ENCODE measurements around the gene SV2C.

SV2C gene

DNA sequence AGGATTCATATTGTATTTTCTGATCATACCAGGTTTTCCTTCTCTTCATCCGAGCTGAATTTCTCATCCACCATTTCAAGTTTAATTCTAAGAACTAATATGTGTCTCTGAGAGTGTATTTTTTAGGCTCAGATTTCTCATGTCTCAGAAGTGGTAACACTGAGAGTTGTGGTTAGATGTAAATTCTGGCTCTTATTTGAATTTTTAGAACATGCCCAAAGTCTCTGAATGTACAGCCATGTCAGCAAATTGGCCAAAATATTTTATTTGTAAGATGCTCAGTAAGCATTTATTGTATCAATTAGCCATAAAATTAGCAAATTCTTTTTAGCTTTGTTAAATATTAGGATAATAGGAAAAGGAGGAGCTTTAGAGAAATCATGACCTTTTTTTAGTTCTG is 16.6 kb downstream of the SV2C start:
- DNase-seq = no peak

DNA sequence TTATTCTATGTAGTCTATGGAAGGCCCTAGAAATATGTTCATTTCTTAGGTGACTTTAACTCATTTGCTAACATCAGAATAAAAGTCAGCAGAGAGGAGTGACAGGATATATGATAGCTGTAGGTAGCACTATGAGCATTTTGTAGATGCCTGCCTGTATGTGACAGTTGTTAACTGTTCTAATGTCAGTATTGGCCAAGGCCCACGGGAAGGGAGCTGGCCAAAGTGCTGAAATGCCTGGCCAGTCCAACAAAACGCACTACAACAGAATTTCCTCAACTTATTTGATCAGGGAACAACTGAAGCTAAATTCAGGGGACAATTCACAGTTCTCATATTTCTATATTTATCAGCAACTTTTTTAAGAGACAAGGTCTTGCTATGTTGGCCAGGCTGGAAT is 20.8 kb downstream of the SV2C start:
- peak in 1 of 5 donors; percentile 15 for DNase-seq

DNA sequence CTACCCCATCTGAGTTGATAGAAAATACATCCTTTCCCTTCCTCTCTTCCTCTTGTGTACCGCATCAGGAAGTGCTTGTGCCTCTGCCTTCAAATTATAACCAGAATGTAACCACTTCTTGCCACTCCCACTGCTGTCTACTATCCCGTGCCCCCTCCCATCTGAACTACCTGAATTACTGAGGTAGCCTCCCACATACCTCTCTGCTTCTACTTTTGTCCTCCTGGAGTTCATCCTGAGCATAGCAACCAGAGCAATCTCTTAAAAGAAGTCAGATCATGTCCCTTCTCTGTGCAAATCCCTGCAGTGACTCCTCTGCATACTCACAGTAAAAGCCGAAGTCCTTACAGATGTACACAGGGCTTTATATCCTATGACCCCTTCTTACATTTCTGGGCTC is 23.0 kb downstream of the SV2C start:
- no peak for DNase-seq

DNA sequence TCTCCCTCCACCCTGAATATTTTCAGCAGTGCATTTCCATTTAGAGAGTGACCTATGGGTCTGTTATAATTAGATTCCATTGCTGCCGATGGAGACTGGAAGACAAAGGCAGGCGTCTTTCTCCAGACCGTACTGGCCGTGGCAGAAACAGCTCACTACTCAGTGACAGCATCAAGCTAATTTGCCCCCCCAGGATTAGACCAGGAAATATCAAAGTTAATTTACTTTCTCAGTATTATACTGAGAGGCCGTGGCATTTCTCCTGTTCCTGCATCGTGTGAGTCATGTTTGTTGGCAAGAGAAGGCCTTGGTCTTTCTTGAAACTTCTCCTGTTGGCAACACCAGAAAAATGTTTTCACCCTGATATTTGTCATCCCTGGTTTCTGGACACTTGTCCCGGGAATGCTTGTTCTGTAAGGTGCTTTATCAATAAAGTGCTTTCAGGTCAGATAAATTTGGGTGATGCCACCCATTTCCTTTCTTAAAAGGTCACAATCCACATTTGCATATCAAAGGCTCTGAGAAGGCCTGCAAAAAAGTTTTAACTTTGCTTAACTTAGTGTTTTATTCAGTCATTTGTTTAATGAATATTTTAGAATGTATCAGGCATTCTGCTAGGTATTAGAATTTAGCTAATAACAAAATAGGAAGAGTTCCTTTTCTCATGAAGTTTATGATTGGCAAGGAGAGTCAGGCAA is 28.4 kb downstream of the SV2C start:
- DNase-seq = no peak

DNA sequence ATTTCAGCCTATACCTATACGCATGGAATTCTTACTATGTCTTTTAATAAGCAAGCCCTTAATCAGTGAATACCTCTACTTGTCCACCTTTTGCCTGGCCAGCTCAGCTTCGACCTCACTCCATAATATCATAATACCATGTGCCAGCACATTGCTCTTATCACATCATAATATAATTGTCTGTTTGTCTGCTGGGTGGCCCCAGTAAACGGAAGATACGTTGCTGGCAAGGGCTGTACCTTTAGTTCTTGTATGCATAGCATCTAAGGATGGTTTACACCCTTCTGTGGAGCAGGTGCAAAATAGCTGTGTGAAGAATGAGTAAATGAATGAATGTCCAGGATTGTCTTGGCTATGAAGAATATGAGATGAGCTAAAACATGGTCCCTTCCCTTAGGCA is 29.9 kb downstream of the SV2C start:
- no peak for DNase-seq

DNA sequence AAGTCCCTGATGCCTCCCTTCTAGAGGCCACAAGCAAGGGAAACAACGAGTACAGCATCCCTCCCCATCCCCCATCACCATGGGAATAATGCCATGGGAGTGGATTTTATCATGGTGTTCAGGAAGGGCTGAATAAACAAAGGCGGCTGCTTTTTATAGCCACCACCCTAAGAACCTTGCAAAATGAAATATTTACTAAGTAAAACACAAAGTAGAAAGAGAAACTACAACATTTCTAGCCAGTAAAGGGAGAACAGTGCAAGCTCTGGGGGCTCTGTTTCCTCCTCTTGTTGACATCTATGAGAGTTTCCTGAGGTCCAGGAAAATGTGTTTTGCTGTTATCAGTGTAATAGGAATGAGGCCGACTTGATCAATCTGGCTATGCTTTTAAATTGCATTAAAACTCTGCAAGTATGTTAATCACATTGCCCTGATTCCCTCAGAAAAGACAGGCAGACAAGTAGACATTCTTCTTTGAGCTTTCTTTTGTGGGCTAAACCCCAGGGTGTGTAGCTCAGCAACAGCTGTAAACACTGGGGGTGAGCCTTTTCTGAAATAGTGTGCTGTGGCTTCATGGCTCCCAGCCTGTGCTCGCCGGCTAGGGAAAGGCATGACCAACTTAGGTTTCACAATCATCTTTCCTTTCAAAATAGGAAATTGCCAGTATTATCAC is 31.1 kb downstream of the SV2C start:
- DNase-seq = no peak

DNA sequence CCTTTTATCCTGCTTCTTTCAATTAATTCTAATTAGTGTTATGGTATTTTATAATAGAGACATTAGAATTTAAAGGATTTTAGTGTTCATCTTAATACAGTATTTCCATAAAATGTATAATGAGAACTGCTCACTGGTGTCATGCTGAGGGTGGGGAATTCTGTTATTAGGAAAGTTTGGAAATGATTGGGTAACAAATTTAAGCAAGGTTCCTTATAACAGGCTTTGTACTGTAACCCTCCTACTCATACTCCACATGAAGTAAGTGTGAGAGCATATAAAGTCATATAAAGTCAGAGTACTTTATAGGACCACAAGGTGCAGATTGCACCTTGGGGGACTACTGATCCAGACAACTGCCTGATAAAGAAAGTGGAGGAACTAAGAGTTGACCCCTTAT is 42.2 kb downstream of the SV2C start:
- DNase-seq = no peak

DNA sequence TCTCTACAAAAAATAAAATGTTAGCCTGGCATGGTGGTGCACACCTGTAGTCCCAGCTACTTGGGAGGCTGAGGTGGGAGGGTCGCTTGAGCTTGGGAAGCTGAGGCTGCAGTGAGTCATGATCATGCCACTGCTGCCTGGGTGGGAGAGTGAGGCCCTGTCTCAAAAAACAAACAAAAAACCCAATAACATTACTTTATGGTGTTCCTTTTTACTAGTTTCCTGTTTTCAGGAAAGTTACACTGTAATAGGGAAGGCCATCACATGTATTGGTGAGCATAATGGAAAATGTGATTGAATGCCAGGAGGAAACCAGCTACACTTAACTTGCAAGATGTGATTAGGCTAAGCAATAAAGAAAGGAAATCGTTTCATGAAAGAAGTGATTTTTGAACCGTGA is 42.7 kb downstream of the SV2C start:
- DNase-seq = no peak

DNA sequence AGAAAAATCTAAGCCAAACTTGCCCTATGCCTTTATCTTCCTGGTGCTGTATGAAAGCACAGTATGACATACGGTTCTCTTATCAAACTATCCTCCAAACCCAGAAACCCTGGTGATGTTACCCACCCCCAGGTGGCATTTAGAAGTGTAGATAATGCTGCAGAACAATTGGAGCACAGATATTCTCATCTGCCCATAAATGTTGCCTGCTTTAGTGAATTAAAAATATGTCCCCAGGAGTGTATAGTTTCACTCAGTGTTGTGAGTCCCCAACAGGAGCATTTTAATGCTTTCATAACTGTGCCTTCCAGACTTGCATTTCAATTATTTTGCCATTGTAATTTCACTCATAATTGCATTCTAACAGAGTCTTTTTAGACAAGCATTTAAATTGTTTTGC is 50.8 kb downstream of the SV2C start:
- DNase-seq = no peak

DNA sequence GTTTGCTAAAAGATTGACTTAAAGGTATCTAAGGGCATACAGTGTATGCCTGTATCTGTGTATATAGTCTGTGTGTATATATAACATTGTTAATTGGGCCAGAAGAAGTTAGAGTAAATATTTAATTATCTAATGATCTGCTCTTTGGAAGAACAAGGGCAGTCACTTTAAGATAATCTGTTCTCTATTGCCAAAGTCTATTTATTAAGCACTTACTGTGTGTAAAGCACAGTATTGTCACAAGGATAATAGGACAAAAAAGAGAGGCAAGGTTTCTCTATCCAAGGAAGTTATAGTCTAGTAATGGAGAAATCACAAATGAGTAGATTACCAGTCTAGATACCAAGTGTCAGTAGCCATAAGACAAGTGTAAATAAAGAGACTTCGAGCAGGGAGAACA is 51.5 kb downstream of the SV2C start:
- no peak for DNase-seq

DNA sequence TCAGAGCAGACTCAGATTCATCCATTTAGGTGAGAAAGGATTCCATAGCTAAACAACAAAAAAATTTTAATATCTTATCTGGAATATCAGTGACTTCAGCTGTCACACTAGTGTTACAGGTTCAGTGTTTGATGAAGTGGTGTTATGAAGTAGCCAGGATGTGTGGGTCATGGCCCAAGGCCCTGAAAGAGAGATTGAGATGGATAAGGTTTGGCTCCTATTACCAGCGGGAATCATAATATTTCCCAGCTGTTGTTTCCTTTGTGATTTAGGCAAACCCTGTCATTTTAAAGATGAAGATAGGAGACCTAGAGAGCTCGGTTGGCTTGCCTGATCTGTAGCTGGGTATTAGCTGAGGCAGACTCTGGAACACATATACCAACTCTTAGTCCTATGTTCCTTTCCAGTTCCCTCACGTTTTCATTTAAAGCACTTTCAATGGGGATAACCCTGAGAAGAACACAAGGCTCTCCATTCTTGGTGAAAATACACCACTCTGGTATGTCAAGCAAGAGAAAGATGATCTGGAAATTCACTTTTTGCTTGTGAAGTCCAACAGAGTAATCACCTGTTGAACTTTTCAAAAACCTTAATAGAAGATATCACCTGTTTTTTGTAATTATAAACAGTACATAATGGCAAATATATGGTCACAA is 54.8 kb downstream of the SV2C start:
- DNase-seq = no peak

DNA sequence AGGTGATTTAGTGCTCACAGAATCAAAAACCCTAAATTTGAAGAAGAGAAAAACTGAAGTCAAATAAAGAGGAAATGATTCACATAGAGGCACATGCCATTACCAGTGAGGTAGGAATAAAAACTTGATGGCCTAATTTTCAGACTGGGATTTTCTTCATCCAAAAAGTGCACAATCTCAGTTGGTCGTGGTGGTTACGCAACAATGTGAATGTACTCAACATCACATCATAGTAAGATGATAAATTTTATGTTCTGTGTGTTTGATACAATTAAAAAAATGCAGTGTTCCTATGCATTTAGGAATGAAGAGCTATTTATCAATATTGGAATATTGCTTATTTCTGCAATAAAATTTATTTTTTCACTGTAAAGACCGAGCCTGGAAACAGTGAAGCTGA is 60.7 kb downstream of the SV2C start:
- DNase-seq = no peak

DNA sequence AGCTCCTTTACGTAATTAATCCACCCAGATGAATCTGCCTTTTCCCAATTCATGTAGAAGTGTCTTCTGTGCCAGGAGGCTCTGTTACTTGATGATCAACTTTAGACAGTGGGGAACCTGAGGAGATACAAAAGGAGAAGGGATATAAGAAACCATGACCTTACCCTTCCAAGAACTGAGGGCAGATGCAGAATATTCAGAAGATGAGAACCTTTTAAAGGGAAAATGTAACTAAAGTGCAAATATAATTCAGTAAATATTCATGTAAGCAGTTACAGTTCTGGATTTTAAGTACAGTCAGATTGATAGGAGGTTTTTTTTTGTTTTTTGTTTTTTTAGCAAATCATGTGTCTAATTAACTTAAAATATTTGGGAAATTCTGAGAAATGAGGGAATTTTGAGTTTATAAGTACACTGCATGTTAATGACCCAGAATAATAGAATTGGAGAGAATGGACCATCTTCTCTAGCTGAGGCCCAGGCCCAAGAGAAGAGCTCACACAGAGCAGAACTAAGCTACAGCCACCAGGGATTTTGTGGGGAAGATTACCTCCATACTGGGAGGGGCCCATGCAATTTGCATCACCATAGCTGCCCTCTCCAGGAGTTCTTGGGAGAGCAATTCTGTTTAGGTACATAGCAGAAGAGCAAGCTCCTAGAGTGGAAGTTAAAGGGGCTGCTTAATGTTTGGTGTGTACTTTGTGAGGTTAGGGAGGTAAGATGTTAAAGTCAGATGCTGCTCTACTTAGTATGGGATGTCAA is 61.5 kb downstream of the SV2C start:
- no peak for DNase-seq

DNA sequence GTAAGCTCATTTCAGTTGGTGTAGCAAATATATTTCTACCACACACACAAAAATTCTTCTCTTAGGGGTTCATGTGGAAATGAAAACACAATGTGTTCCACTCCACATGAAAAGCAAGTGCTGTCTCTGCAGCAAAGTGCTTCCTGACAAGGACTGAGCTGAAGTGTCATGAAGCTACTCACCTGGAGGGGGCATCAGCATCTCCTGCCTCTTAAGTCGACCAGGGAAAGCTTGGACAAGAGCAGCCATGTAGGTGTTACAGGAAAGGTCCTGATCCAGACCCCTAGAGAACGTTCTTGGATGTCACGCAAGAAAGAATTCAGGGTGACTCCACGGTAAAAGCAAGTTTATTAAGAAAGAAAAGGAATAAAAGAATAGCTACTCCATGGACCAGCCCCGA is 62.8 kb downstream of the SV2C start:
- peak in 1 of 5 donors; percentile 31 for DNase-seq

DNA sequence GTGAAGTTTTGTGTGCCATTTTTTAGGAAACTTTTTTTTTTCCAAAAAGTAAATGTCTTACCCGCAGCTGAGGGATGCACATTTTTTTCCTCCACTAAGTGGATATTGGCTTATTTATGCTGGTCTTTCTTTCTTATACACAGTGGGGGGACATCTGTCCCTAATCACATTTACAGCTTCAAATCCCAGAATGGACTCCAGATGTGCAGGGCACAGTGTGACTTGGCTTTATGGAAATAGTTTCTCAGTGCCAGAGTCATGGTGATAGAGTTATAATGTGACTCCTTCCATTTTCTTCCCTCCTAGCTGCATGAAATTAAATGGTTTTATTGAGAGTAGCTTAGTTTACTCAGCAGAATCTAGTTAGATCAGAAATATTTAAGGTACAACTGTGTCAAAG is 66.5 kb downstream of the SV2C start:
- no peak for DNase-seq

DNA sequence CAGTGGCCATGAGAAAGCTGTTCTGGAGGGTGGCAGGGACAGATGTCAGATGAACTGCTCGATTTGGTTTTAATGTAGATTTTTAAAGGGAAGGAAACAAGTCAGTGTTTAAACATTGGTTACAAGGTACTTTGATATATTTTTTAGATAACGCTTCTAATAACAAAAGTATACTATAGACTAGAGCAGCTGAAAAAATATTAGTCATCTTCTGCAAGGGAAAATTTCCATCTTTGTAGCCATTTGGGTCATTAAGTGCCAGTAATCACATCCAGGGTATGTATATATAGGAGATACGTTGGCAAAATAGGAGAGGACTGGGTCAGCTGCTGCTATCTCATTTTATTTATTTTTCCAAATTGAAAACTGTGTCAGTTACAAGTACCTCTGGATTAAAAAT is 69.0 kb downstream of the SV2C start:
- no peak for DNase-seq

DNA sequence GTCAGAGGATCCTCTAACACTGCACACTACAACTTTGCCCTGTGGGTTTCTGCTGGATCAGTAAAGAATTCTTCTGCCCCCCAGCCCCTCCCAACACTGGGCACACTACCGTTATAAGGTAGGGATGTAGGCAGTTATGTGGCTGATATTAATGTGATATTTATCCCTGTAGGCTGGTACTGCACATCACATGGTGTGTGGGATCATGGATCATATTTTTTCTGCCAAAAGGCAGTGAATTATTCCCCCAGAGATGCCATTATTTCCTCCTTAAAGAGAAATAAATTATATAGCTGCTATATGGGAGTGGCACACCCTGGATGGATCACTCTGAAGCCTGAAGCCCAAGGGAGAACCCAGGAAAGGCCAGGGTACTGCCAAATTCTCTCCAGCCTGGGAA is 69.5 kb downstream of the SV2C start:
- no peak for DNase-seq

DNA sequence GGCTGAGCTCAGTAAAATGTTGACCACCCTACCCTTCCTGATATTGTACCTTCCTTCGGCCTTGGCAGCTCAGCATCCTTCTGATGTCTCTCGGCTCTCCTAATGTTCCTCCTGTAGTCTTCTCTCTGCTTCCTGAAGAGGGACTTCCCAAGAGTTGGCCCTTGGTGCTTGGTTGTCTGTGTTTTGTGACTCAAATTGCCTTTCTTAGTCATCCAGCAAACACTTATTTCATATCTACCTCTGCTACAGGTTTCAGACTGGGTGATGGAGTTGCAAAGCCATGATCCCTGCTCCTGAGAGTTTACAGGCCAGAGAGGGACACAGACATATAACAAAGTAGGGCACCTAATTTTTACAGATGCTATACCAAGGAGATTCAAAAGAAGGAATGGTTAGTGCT is 70.1 kb downstream of the SV2C start:
- DNase-seq = no peak

DNA sequence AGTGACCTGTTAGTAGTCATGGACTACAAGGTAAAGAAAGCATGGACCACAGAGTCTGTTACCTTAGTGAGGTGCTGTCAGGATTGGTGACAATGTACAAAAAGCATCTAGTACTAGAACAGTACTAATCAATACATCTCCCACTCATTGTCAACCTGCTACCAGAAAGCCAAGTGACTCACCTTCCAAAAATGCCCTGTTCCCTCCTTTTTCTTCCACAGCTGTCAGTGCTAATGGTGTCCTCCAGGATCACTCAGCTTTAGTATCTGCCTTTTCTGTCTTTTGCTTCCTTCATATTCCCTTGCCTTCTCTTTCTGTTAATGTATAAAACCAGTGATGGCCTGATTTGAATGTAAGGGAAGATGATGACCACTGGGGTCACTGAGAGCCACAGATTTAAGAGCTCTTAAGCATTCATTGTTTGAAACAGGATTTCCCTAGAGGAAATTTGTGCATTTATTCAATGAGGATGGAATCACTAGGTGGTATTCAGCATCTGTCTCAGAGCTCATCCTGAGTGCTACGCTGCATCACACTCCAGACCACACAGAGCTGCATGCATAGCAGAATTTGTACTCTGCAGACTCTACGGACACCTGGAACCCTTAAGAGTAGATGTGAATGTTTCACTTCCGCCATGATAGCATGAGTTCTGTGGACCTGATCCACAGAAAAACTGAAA is 71.0 kb downstream of the SV2C start:
- DNase-seq = no peak

DNA sequence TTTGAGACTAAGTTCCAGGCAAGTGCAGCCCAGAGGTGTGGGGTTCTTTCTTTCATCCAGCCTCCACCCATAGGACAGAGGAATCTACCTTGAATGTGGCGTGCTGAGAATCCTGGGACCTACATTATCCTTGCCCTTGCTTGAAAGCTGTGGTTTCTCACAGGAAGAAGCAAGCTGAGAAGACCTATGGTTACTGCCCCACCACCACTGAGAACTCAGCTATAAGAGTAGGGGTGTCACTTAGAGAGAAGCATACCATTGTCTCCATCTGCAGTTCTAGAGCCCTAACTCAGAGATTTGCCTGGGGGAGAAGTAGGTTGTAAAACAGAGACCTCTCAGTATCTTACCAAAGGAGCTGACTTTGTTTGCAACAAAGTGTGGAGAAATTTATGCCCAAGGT is 72.4 kb downstream of the SV2C start:
- no peak for DNase-seq

DNA sequence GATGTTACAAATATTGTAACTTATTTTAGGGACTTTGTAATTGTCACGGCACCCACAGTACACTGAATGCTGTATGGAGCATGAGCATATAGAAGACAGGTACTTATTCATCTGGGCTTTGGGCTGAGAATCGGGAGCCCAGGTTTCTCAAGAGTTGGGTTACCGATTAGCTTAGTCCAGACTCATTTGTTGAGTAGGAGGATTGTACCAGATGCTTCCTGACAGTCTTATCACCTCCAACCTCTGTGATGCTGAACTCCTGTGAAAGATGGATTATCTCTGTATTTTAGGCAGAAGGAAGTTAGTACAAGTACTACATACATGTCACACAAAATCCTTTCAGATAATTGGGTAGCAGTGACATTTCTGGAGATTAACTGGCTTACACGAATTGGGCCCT is 79.2 kb downstream of the SV2C start:
- DNase-seq = no peak

DNA sequence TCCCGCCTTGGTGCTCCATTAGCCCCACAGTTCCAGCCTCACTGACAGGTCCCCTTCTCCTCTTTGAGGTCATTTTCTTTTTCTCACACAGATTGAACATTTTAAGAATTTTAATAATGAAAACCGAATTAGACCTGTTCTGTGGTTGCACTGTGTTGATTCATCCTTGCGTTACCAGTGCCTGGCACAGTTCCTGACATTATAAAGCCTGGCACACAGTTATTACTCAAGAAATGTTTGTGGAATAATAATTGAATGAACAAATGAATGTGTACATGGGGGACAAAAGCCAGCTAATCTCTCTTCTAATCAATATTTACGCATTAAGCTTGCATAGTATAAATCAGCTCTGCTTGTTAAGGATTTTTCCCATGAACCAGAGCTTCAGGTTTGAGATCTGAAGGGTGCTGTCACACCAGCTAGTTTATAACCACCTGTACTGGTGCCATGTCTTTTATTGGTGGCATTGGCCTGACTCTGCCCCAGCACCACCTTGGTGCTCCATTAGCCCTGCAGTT is 80.0 kb downstream of the SV2C start:
- no peak for DNase-seq

DNA sequence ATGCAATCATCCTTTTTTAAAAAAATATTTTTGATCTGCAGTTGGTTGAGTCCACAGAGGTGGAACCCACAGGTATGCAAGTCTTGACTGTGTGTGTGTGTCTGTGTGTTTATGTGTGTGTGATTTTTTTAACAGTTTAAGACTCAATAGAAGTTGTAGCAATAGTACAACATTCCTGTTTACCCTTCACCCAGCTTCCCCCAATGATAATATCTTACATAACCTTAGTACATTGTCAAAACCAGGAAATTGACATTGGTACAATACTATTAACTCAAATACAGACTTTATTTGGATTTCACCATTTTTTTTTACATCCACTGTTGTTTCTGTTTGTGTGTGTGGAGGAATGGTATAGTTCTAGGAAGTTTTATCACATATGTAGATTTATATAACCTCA is 81.8 kb downstream of the SV2C start:
- DNase-seq = no peak

Measured in T-helper 1 cell (primary cell).